HepG2 (cell line): ENCODE data around the gene UPB1. TPM values are rescaled to one million over a fixed set of nuclear protein-coding genes. Genes with fewer than 3 reads are reported as not detected.

Experiments used
- CEBPB ChIP-seq: IDR thresholded peaks from 2 replicates; pipeline ENCODE4 v1.6.1; 2011; ENCODE audit warnings: low read depth, low read length, improper control_type of control experiment, borderline replicate concordance
- FOXO1 ChIP-seq: sonication (generic); formaldehyde crosslinking; IDR thresholded peaks from 2 replicates; pipeline ENCODE4 v1.4.0; 2020; ENCODE audit warnings: missing genetic modification reagents
- KAT8 ChIP-seq: IDR thresholded peaks from 2 replicates; pipeline ENCODE4 v1.6.1; 2016; ENCODE audit warnings: missing genetic modification reagents, missing compliant biosample characterization
- SKI ChIP-seq: fragments of 450-650 bp; IDR thresholded peaks from one replicate; pipeline ENCODE4 v1.6.1; 2018; ENCODE audit warnings: mild to moderate bottlenecking; ENCODE audit not compliant: partially characterized antibody
- TBP ChIP-seq: sonication (generic); formaldehyde crosslinking; IDR thresholded peaks from 2 replicates; pipeline ENCODE4 v1.5.0; 2020; ENCODE audit warnings: missing genetic modification reagents
- ZNF550 ChIP-seq: sonication (generic); formaldehyde crosslinking; IDR thresholded peaks from 2 replicates; pipeline ENCODE4 v1.4.0; 2020; ENCODE audit warnings: mild to moderate bottlenecking, missing genetic modification reagents, borderline replicate concordance
- polyA plus RNA-seq, 8 experiments: library from polyadenylated mRNA; depleted of rRNA in 3 of 8; stranded (reverse) in 7 of 8; unstranded in 1 of 8; fragments of >200 nt; fragmentation: Illumina TruSeq in 4 of 8; extraction: Trizol in 4 of 8; gene quantifications; 2 replicates each; pipeline versions ENCODE4 v1.2.1 to v1.2.3, GENCODE V29; 2011 to 2016; ENCODE audit warnings: low read depth in 4 of 8, missing spikeins in 1 of 8, mixed read lengths in 1 of 8; ENCODE audit not compliant: insufficient read depth in 1 of 8
- total RNA-seq, 5 experiments: library from RNA; depleted of rRNA; stranded (reverse); fragments of >200 nt; fragmentation: Illumina TruSeq; extraction: Trizol; gene quantifications; 2 replicates each; pipeline ENCODE4 v1.2.3, GENCODE V29; 2016; ENCODE audit warnings: low read depth in 1 of 5
- TF ChIP-seq, protein P1 (sequence below): sonication (generic); formaldehyde crosslinking; IDR thresholded peaks from 2 replicates; pipeline ENCODE4 v1.5.0; 2020; ENCODE audit warnings: mild to moderate bottlenecking, missing genetic modification reagents, moderate library complexity
- TF ChIP-seq, protein P2 (sequence below), 2 experiments: fragments of 450-650 bp in 1 of 2; sonication (generic) in 1 of 2; formaldehyde crosslinking in 1 of 2; IDR thresholded peaks; 2 replicates each; pipeline versions ENCODE4 v1.6.1 to v1.8.0; 2016 to 2022; ENCODE audit warnings: antibody characterized with exemption in 1 of 2, mild to moderate bottlenecking in 1 of 2, missing genetic modification reagents in 1 of 2
- TF ChIP-seq, protein P3 (sequence below): sonication (generic); formaldehyde crosslinking; IDR thresholded peaks from 2 replicates; pipeline ENCODE4 v1.5.1; 2020; ENCODE audit warnings: missing genetic modification reagents, mild to moderate bottlenecking, borderline replicate concordance
- TF ChIP-seq, protein P4 (sequence below): sonication (generic); formaldehyde crosslinking; IDR thresholded peaks from 2 replicates; pipeline ENCODE4 v1.5.0; 2020; ENCODE audit warnings: mild to moderate bottlenecking, missing genetic modification reagents, borderline replicate concordance
- TF ChIP-seq, protein P5 (sequence below): sonication (generic); formaldehyde crosslinking; IDR thresholded peaks from 2 replicates; pipeline ENCODE4 v1.5.0; 2020; ENCODE audit warnings: missing genetic modification reagents, mild to moderate bottlenecking, borderline replicate concordance

UPB1 gene
- total and polyA plus RNA-seq, 2 of the 13 experiments (the other 11 are each of a cell fraction or from before 2014, with no cell fraction given) = 0.38 to 1.2 TPM

DNA sequence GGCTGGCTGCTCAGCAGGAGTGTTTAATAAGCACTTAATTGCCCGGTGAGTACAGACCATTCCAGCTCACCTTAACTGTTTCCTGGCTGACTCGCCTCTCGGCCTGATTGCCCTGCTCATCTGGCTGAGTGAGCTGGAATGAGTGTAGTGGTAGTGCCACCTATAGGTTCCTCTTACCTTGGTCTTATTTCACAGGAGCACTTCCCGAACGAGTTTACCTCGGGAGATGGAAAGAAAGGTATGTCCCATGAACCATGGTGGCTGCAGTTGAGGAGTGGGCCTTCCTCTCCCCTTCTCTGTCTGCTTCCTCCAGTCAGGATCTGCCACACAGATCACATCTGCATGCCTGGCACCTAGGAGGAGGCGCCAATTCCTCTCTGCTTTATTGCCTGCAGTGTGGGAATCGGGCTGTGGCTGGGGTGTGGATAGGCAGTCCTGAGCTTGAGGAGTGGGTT lies 26.7 kb downstream of the UPB1 start (continued):
- TF ChIP-seq TBP (CRISPR knock-in tag) (no peak), KAT8 (CRISPR knock-in tag) (0 out of 2 replicates have a peak, but pooled peaks have one; percentile 23), ZNF550 (no peak), CEBPB (no peak), SKI (no peak), FOXO1 (CRISPR knock-in tag) (no peak)
- TF ChIP-seq, protein P1, sequence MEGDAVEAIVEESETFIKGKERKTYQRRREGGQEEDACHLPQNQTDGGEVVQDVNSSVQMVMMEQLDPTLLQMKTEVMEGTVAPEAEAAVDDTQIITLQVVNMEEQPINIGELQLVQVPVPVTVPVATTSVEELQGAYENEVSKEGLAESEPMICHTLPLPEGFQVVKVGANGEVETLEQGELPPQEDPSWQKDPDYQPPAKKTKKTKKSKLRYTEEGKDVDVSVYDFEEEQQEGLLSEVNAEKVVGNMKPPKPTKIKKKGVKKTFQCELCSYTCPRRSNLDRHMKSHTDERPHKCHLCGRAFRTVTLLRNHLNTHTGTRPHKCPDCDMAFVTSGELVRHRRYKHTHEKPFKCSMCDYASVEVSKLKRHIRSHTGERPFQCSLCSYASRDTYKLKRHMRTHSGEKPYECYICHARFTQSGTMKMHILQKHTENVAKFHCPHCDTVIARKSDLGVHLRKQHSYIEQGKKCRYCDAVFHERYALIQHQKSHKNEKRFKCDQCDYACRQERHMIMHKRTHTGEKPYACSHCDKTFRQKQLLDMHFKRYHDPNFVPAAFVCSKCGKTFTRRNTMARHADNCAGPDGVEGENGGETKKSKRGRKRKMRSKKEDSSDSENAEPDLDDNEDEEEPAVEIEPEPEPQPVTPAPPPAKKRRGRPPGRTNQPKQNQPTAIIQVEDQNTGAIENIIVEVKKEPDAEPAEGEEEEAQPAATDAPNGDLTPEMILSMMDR = peak; percentile 99
- TF ChIP-seq, protein P2, sequence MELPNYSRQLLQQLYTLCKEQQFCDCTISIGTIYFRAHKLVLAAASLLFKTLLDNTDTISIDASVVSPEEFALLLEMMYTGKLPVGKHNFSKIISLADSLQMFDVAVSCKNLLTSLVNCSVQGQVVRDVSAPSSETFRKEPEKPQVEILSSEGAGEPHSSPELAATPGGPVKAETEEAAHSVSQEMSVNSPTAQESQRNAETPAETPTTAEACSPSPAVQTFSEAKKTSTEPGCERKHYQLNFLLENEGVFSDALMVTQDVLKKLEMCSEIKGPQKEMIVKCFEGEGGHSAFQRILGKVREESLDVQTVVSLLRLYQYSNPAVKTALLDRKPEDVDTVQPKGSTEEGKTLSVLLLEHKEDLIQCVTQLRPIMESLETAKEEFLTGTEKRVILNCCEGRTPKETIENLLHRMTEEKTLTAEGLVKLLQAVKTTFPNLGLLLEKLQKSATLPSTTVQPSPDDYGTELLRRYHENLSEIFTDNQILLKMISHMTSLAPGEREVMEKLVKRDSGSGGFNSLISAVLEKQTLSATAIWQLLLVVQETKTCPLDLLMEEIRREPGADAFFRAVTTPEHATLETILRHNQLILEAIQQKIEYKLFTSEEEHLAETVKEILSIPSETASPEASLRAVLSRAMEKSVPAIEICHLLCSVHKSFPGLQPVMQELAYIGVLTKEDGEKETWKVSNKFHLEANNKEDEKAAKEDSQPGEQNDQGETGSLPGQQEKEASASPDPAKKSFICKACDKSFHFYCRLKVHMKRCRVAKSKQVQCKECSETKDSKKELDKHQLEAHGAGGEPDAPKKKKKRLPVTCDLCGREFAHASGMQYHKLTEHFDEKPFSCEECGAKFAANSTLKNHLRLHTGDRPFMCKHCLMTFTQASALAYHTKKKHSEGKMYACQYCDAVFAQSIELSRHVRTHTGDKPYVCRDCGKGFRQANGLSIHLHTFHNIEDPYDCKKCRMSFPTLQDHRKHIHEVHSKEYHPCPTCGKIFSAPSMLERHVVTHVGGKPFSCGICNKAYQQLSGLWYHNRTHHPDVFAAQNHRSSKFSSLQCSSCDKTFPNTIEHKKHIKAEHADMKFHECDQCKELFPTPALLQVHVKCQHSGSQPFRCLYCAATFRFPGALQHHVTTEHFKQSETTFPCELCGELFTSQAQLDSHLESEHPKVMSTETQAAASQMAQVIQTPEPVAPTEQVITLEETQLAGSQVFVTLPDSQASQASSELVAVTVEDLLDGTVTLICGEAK (IDR thresholded peaks at IDR 0.05) = no peak
- TF ChIP-seq, protein P2 (CRISPR knock-in tag; IDR thresholded peaks at IDR 0.05) = no peak
- TF ChIP-seq, protein P3, sequence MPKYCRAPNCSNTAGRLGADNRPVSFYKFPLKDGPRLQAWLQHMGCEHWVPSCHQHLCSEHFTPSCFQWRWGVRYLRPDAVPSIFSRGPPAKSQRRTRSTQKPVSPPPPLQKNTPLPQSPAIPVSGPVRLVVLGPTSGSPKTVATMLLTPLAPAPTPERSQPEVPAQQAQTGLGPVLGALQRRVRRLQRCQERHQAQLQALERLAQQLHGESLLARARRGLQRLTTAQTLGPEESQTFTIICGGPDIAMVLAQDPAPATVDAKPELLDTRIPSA (CRISPR knock-in tag) = no peak
- TF ChIP-seq, protein P4, sequence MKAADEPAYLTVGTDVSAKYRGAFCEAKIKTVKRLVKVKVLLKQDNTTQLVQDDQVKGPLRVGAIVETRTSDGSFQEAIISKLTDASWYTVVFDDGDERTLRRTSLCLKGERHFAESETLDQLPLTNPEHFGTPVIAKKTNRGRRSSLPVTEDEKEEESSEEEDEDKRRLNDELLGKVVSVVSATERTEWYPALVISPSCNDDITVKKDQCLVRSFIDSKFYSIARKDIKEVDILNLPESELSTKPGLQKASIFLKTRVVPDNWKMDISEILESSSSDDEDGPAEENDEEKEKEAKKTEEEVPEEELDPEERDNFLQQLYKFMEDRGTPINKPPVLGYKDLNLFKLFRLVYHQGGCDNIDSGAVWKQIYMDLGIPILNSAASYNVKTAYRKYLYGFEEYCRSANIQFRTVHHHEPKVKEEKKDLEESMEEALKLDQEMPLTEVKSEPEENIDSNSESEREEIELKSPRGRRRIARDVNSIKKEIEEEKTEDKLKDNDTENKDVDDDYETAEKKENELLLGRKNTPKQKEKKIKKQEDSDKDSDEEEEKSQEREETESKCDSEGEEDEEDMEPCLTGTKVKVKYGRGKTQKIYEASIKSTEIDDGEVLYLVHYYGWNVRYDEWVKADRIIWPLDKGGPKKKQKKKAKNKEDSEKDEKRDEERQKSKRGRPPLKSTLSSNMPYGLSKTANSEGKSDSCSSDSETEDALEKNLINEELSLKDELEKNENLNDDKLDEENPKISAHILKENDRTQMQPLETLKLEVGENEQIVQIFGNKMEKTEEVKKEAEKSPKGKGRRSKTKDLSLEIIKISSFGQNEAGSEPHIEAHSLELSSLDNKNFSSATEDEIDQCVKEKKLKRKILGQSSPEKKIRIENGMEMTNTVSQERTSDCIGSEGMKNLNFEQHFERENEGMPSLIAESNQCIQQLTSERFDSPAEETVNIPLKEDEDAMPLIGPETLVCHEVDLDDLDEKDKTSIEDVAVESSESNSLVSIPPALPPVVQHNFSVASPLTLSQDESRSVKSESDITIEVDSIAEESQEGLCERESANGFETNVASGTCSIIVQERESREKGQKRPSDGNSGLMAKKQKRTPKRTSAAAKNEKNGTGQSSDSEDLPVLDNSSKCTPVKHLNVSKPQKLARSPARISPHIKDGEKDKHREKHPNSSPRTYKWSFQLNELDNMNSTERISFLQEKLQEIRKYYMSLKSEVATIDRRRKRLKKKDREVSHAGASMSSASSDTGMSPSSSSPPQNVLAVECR = peak; percentile 39; the same call in 1 of the 2 replicates
- TF ChIP-seq, protein P5, sequence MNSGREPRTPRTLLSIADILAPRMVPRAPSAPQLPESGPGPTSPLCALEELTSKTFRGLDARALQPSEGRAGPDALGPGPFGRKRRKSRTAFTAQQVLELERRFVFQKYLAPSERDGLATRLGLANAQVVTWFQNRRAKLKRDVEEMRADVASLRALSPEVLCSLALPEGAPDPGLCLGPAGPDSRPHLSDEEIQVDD (CRISPR knock-in tag) = no peak
